Body of pancreas (tissue), 4 donors: ENCODE measurements around the gene DMXL1.

Experiments
- POLR2A ChIP-seq, 3 donors: fragments of 450-650 bp; IDR thresholded peaks; one replicate each; pipeline ENCODE4 v1.6.1; 2016; ENCODE audit warnings: antibody characterized with exemption in 3 of 3, mild to moderate bottlenecking in 2 of 3
- TF ChIP-seq, protein P1 (sequence below), 7 experiments: fragments of 450-650 bp in 4 of 7; fragments of 200-600 bp in 3 of 7; sonication (generic) in 3 of 7; IDR thresholded peaks; one replicate each; pipeline ENCODE4 v1.5.1; 2016 to 2019; ENCODE audit warnings: antibody characterized with exemption in 7 of 7

DNA sequence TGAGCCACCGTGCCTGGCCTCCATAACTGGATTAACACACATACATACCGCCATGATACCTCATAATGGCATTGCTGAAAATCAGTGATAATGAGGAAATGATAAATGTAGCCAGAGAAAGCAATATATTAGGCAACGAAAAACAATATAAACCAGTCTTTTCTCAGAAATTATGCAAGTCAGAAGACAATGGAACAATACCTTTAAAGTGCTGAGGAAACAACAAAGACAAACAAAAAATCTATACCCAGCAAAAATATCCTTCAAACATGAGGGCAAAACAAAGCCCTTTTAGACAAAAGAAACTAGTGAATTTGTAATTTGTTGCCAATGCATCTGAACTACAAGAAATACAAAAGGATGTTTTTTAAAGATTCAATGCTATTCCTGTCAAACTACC is 186.7 kb downstream of the DMXL1 start:
- no peak for TF ChIP-seq POLR2A (IDR thresholded peaks at IDR 0.05)
- TF ChIP-seq, protein P1, sequence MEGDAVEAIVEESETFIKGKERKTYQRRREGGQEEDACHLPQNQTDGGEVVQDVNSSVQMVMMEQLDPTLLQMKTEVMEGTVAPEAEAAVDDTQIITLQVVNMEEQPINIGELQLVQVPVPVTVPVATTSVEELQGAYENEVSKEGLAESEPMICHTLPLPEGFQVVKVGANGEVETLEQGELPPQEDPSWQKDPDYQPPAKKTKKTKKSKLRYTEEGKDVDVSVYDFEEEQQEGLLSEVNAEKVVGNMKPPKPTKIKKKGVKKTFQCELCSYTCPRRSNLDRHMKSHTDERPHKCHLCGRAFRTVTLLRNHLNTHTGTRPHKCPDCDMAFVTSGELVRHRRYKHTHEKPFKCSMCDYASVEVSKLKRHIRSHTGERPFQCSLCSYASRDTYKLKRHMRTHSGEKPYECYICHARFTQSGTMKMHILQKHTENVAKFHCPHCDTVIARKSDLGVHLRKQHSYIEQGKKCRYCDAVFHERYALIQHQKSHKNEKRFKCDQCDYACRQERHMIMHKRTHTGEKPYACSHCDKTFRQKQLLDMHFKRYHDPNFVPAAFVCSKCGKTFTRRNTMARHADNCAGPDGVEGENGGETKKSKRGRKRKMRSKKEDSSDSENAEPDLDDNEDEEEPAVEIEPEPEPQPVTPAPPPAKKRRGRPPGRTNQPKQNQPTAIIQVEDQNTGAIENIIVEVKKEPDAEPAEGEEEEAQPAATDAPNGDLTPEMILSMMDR (IDR thresholded peaks at IDR 0.05) = no peak
